Measurements from ENCODE around the gene PRLR. TPM values are rescaled to one million over a fixed set of nuclear protein-coding genes. Genes with fewer than 3 reads are reported as not detected.

Gene PRLR
- total and polyA plus RNA-seq, 2 experiments from 2014 or later = 21.8 to 99.8 TPM

DNA sequence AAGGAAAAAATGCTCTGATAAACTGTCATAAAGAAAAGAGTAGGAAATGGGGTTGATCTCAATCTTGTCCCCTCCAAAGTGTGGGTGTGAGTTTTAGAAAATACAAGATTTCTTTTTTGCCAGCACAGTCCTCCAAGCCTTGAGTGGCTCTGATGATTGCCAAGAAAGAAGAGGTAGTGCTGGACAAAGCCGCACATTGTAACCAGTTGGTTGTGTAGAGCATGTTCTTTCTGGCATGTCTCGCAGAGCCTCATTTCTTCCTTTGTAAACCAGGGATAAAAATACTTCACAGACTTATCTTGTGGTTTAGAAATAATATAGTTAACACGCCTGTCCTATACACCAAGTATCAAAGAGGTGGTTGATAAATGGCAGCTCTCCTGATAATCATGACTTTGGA lies 30.4 kb downstream of the PRLR start:
- no peak overlapping the region for H2AFZ ChIP-seq
- H3K27ac ChIP-seq = no peak overlapping the region
- no peak for TF ChIP-seq EZH2 (IDR thresholded peaks at IDR 0.05; ENCODE audit: borderline replicate concordance)
- TF ChIP-seq, protein P1, sequence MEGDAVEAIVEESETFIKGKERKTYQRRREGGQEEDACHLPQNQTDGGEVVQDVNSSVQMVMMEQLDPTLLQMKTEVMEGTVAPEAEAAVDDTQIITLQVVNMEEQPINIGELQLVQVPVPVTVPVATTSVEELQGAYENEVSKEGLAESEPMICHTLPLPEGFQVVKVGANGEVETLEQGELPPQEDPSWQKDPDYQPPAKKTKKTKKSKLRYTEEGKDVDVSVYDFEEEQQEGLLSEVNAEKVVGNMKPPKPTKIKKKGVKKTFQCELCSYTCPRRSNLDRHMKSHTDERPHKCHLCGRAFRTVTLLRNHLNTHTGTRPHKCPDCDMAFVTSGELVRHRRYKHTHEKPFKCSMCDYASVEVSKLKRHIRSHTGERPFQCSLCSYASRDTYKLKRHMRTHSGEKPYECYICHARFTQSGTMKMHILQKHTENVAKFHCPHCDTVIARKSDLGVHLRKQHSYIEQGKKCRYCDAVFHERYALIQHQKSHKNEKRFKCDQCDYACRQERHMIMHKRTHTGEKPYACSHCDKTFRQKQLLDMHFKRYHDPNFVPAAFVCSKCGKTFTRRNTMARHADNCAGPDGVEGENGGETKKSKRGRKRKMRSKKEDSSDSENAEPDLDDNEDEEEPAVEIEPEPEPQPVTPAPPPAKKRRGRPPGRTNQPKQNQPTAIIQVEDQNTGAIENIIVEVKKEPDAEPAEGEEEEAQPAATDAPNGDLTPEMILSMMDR (IDR thresholded peaks at IDR 0.05; ENCODE audit: poor library complexity) = no peak
- TF ChIP-seq EZH2phosphoT487 (IDR thresholded peaks at IDR 0.05; ENCODE audit: low read depth, severe bottlenecking, unreplicated experiment) = no peak
- no peak overlapping the region for H3K4me3 ChIP-seq
- DNase-seq (ENCODE audit: low spot score) = no peak
- no peaks in the 10 kb centered on the region for H3K9me2 ChIP-seq (replicated peaks; ENCODE audit: insufficient read depth)
- H3K27me3 ChIP-seq = no peaks in the 10 kb centered on the region
- H4K20me1 ChIP-seq (ENCODE audit: insufficient read depth, poor library complexity, severe bottlenecking) = peaks cover 4% of the 10 kb centered on the region
- H3K4me1 ChIP-seq (ENCODE audit: insufficient read depth) = peaks cover 41% of the 10 kb centered on the region
- no peaks in the 10 kb centered on the region for H3K36me3 ChIP-seq (replicated peaks; ENCODE audit: insufficient read depth, low read depth)
- peaks cover 43% of the 10 kb centered on the region for H3K79me2 ChIP-seq
- WGBS (ENCODE audit: low lambda C conversion rate, missing lambda C conversion rate) = 95% methylated on average over 3 of the region's 3 CpGs
- H3K9me3 ChIP-seq (ENCODE audit: low read depth) = no peaks in the 10 kb centered on the region
- H3K4me2 ChIP-seq = no peak overlapping the region

DNA sequence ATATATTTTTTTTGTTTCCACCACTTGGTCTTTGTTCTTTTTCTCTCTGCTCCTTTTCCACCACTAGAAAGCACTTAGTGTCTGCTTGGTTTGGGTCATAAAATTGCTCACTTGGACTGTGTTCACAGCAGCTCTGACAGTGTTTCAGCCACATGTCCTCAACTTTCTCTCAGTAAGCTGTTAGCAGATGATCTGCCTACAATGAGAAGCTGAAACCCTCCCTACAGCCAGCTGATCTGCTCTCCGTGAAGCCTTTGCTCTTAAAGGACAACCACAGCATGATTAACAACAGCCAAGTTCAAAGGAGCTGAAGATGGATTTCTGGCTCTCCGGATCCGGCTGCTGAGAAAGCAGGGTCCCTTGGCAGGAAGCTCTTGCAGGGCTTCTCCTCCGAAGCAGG lies 31.6 kb downstream of the PRLR start:
- Histone ChIP-seq H3K9me3 (ENCODE audit: low read depth) (no peaks in the 10 kb centered on the region), H3K27me3 (no peaks in the 10 kb centered on the region), H3K36me3 (replicated peaks; ENCODE audit: insufficient read depth, low read depth) (no peaks in the 10 kb centered on the region), H3K27ac (peak overlapping the region; percentile 72), H3K79me2 (peaks cover 45% of the 10 kb centered on the region), H3K4me1 (ENCODE audit: insufficient read depth) (peaks cover 41% of the 10 kb centered on the region), H2AFZ (no peak overlapping the region), H3K9me2 (replicated peaks; ENCODE audit: insufficient read depth) (no peaks in the 10 kb centered on the region), H3K4me2 (peak overlapping the region; percentile 64), H3K4me3 (no peak overlapping the region), H4K20me1 (ENCODE audit: insufficient read depth, poor library complexity, severe bottlenecking) (peaks cover 3% of the 10 kb centered on the region)
- TF ChIP-seq EZH2 (IDR thresholded peaks at IDR 0.05; ENCODE audit: borderline replicate concordance) (no peak), EZH2phosphoT487 (IDR thresholded peaks at IDR 0.05; ENCODE audit: low read depth, severe bottlenecking, unreplicated experiment) (no peak)
- TF ChIP-seq, protein P1 (IDR thresholded peaks at IDR 0.05; ENCODE audit: poor library complexity) = no peak
- 23% methylated on average over 4 of the region's 4 CpGs for WGBS (ENCODE audit: low lambda C conversion rate, missing lambda C conversion rate)
- DNase-seq (ENCODE audit: low spot score) = peak; percentile 64

DNA sequence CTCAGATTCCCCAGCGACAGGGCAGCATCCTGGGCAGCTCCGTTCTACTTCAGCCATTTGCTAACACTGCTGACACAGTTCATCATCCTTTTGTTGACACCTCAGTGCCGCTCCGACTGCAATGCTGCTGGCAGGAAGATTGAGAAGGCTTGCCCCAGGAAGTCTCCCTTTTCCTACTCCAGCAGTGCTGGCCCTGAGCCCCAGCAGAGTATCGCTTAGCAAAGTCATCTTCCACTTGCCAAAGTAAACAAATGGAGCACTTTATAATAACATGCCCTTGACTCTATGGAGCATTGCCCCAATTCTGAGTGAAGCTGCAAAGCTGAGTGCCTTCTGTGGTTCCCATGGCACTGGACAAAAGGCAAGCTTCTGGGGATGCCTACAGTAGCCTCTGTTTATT lies 32.2 kb downstream of the PRLR start:
- H3K4me2 ChIP-seq = peak overlapping the region; percentile 64
- WGBS (ENCODE audit: low lambda C conversion rate, missing lambda C conversion rate) = 32% methylated on average over 5 of the region's 5 CpGs

More for the DNA sequence above, 32.2 kb downstream of the PRLR start:
- Histone ChIP-seq H3K9me2 (replicated peaks; ENCODE audit: insufficient read depth) (no peaks in the 10 kb centered on the region), H3K36me3 (replicated peaks; ENCODE audit: insufficient read depth, low read depth) (no peaks in the 10 kb centered on the region), H3K27ac (peak overlapping the region; percentile 72), H4K20me1 (ENCODE audit: insufficient read depth, poor library complexity, severe bottlenecking) (peaks cover 3% of the 10 kb centered on the region), H3K4me1 (ENCODE audit: insufficient read depth) (peaks cover 34% of the 10 kb centered on the region), H2AFZ (no peak overlapping the region), H3K27me3 (no peaks in the 10 kb centered on the region), H3K9me3 (ENCODE audit: low read depth) (no peaks in the 10 kb centered on the region), H3K79me2 (peaks cover 51% of the 10 kb centered on the region), H3K4me3 (no peak overlapping the region)
- DNase-seq (ENCODE audit: low spot score) = peak; percentile 41
- TF ChIP-seq EZH2phosphoT487 (IDR thresholded peaks at IDR 0.05; ENCODE audit: low read depth, severe bottlenecking, unreplicated experiment) = no peak
- TF ChIP-seq, protein P1 (IDR thresholded peaks at IDR 0.05; ENCODE audit: poor library complexity) = no peak
- TF ChIP-seq EZH2 (IDR thresholded peaks at IDR 0.05; ENCODE audit: borderline replicate concordance) = no peak

All from hepatocyte (in vitro differentiated cells).